Coronary artery (tissue), 2 donors: ENCODE data around the gene MRPS23.

ENCODE experiments used
- DNase-seq: peaks from one replicate; pipeline ENCODE4 v3.0.0-alpha.2; 2017; ENCODE audit warnings: low spot score
- H3K27ac ChIP-seq, 2 donors: fragments of 200-600 bp; sonication (generic); one replicate each; pipeline ENCODE4 v1.5.1; 2016 to 2019
- H3K4me3 ChIP-seq: fragments of 200-600 bp; sonication (generic); 2 replicates; pipeline ENCODE4 v1.5.1; 2016; ENCODE audit warnings: mild to moderate bottlenecking, moderate library complexity
- CTCF ChIP-seq: fragments of 200-600 bp; sonication (generic); IDR thresholded peaks from one replicate; pipeline ENCODE4 v1.5.1; 2019; ENCODE audit warnings: antibody characterized with exemption

MRPS23 gene

GRCh38 chr17:57834146-57834741 is 15.6 kb downstream of the MRPS23 start:
- Histone ChIP-seq H3K4me3 (peak overlapping the region; percentile 11), H3K27ac (peak overlapping the region; percentile 81 to 90)
- DNase-seq: peak; percentile 84
- TF ChIP-seq CTCF: no peak

GRCh38 chr17:57833179-57833939 is 16.5 kb downstream of the MRPS23 start:
- Histone ChIP-seq H3K4me3 (peak overlapping the region; percentile 66), H3K27ac (peak overlapping the region; percentile 81 to 83)
- TF ChIP-seq CTCF: peak; percentile 82
- DNase-seq: peak; percentile 84

GRCh38 chr17:57832314-57833178 is 17.3 kb downstream of the MRPS23 start:
- TF ChIP-seq CTCF: no peak
- no peak for DNase-seq
- Histone ChIP-seq H3K27ac (peak overlapping the region; percentile 81 to 83), H3K4me3 (peak overlapping the region; percentile 66)

DNA sequence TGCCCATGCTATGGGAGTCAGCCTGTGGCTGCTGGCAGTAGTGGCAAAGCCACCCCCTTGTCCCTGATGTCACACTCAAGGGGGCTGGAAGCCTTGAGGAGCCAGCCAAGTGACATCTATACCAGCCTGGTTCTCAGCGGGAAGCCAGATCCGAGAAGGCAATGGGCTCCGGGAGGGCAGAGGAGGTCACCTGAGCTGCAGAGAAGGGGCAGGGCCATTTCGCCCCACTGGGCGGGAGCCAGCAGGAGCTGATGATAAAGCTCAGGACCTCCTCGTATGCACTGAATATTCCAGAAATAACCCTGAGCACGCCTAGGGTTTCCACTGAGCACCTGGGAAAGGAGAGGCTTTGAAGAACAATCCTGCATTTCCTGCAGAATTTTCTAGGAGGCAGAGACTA is 19.0 kb downstream of the MRPS23 start:
- H3K27ac ChIP-seq: no peak overlapping the region
- no peak for TF ChIP-seq CTCF
- no peak overlapping the region for H3K4me3 ChIP-seq
- no peak for DNase-seq

- Histone ChIP-seq H3K4me3 (no peak overlapping the region), H3K27ac (no peak overlapping the region)
- TF ChIP-seq CTCF: no peak
- no peak for DNase-seq
Observed at GRCh38 chr17:57823469-57824401, 26.1 kb downstream of the MRPS23 start.

DNA sequence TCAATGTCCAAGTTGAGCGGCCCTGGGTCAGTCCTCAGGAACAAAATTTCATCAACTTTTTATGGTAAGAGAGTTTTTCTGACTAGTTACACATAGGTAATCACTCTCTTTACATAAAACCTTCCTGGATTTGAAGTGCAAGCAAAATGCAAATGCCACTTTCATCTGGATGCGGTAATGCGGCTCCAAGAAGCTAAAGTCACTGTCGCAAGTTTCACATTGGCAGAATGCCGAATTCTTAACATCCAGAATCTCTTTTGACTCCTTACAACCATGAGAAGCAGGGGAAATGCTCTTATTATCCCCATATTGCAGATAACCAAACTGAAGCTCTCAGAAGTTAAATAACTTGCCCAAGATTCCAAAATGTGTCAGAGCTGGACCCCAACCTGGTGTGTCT is 30.0 kb downstream of the MRPS23 start:
- Histone ChIP-seq H3K27ac (no peak overlapping the region), H3K4me3 (no peak overlapping the region)
- no peak for TF ChIP-seq CTCF
- no peak for DNase-seq
